GM11168 (cell line): ENCODE results near the gene RAD51.

Experiments used
- in situ Hi-C: fragments of 300-500 bp; cut with MboI; formaldehyde crosslinking; loops from one replicate; pipeline ENCODE4 v1.12.0; 2022; ENCODE audit warnings: low sequenced_read_pairs; ENCODE audit not compliant: unreplicated experiment

The RAD51 gene

GRCh38 chr15:40773902-40774301 lies 78.9 kb downstream of the RAD51 start:
- in situ Hi-C loops = loop anchor here (25.0 kb wide), 1 partner anchor 437 kb away; the partner anchor contains the start of gene CCDC9B

DNA sequence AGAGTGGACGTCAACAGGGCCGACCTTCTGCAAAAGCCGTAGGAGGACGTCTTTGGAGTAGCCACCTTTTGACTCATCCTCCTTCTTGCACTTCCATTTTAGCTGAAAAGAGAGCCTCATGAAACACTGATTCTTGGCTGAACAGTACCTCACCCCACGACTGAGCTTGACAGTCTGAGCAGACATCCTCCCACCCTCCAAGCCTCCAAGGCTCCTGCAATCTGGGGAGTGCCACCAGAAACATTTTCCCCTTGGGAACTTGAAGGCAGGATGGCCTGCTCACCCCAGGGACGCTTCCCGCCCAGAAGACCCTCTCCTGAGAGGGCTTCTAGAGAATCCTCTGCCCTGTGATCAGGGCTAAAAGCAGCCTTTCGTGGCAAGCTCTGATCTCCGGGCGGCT lies 80.0 kb downstream of the RAD51 start:
- in situ Hi-C loops = no loop called here

DNA sequence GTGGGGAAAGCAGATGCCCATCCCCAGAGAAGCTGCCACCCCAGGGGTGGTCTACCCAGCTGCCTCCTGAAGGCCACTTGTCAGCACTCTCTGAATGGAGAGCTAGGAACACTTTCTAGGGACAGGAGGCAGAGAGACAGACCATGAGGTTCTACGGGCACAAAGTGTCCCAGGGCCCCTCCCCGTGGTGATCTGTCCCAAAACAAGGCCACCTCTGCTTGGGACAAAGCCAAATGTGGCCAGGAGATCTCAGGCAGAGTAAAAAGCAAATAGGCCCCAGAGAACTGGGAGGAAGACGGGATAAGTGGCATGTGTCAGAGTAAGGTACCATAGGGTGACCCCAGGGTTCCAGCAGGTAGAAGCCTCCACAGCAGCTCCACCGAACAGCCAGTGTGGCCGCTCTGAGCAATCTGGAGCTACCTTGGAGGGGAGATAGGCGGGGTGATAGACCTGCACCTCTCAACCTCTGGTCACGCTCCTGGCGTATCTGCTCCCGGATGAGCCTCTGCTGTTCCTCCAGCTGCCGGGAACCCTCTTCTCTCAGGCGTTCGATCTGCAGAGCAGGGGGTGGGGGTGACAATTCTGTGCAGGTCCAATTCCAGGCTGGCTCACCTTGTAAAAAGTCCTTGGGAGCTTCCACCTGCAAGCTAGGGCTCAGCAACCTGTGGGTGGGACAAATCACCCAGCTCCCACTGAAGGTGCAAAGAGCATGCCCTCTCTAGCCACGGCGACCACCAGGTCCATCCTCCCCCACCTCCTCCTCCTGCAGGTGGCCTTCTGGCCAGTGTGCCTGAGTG lies 81.0 kb downstream of the RAD51 start:
- in situ Hi-C loops = no loop called here

DNA sequence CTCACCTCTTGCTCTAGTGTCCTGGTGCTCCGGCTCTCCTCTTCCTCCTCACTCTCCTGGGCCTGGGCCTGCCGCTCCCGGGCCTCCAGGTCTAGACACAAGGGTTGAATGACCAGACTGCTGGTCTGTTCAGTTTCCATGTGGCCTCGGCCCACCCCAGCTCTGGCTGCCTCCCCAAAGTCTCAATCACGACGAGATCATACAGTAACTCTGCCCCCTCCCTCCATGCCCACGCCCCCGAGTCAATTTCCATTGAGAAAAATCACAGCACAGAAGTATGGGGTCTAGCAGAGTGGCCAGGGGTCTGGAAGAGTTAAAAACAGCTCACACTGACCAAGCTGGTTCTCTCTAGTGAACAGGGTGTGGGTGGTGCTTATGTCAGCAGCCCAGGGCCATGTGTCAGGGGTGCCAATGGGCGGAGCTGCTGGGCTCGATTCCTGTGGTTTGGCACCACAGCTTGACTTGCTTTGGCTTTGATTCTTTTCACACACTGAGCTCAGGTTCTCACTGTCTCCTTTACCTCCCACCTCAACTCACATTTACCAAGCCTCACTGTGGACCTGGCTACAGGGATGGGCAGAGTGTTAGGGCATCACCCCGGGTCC lies 81.7 kb downstream of the RAD51 start:
- in situ Hi-C loops = no loop called here
